SK-MEL-5 (cell line): ENCODE results near the gene CDC14A. TPM values are rescaled to one million over a fixed set of nuclear protein-coding genes. Genes with fewer than 3 reads are reported as not detected.
"Not testable (repeated sequence)": the region's sequence is repeated elsewhere in the genome, so short reads cannot be mapped to it uniquely, and the experiment has no call there.

Source experiments
- DNase-seq: peaks from one replicate; pipeline ENCODE4 v3.0.0-alpha.2; 2016; ENCODE audit warnings: low read depth, low spot score
- in situ Hi-C: cut with HindIII; loops from 2 replicates; pipeline ENCODE4 v1.10.0; 2016; ENCODE audit warnings: low sequenced_read_pairs, high pct_unique_total_duplicates, low pct_unique_long_range_greater_than_20kb
- total RNA-seq: library from RNA; depleted of rRNA; stranded (reverse); fragments of >200 nt; shearing (Covaris generic); gene quantifications from 2 replicates; pipeline ENCODE4 v1.2.3, GENCODE V29; 2014

CDC14A gene
- total RNA-seq, 1 experiment from 2014 or later = 5.8 TPM

- DNase-seq = no peak
- in situ Hi-C loops = no loop called here
These were observed 1.7 kb downstream of the CDC14A start for GRCh38 chr1:100353988-100354387.

- DNase-seq = peak; percentile 63
- in situ Hi-C loops = no loop called here
These were observed 2.7 kb downstream of the CDC14A start for GRCh38 chr1:100354971-100355394.

- in situ Hi-C loops = no loop called here
- peak; percentile 45 for DNase-seq
These were observed 5.9 kb downstream of the CDC14A start for GRCh38 chr1:100358210-100358609.

GRCh38 chr1:100359139-100359538 lies 6.8 kb downstream of the CDC14A start:
- DNase-seq = no peak
- in situ Hi-C loops = no loop called here

- DNase-seq = peak; percentile 21
- in situ Hi-C loops = no loop called here
These were observed 8.6 kb downstream of the CDC14A start for GRCh38 chr1:100360790-100361510.

- no peak for DNase-seq
- in situ Hi-C loops = no loop called here
These were observed 9.3 kb downstream of the CDC14A start for GRCh38 chr1:100361511-100362089.

GRCh38 chr1:100362821-100363466 lies 10.6 kb downstream of the CDC14A start:
- in situ Hi-C loops = no loop called here
- no peak for DNase-seq

GRCh38 chr1:100363831-100364230 lies 11.5 kb downstream of the CDC14A start:
- in situ Hi-C loops = no loop called here
- DNase-seq = no peak

GRCh38 chr1:100364697-100365096 lies 12.4 kb downstream of the CDC14A start:
- in situ Hi-C loops = no loop called here
- no peak for DNase-seq

- in situ Hi-C loops = no loop called here
These were observed 13.9 kb downstream of the CDC14A start for GRCh38 chr1:100366209-100366525.

GRCh38 chr1:100369339-100369738 lies 17.0 kb downstream of the CDC14A start:
- in situ Hi-C loops = not testable (repeated sequence)

More at GRCh38 chr1:100366209-100366525, 13.9 kb downstream of the CDC14A start:
- no peak for DNase-seq

GRCh38 chr1:100373953-100374352 lies 21.6 kb downstream of the CDC14A start:
- in situ Hi-C loops, DNase-seq: not testable (repeated sequence)

More at GRCh38 chr1:100369339-100369738, 17.0 kb downstream of the CDC14A start:
- DNase-seq = not testable (repeated sequence)

- in situ Hi-C loops, DNase-seq: not testable (repeated sequence)
These were observed 24.6 kb downstream of the CDC14A start for GRCh38 chr1:100376890-100377289.

GRCh38 chr1:100377590-100378361 lies 25.5 kb downstream of the CDC14A start:
- DNase-seq = no peak
- in situ Hi-C loops = no loop called here

GRCh38 chr1:100378956-100379355 lies 26.6 kb downstream of the CDC14A start:
- in situ Hi-C loops = no loop called here
- no peak for DNase-seq

- no peak for DNase-seq
- in situ Hi-C loops = no loop called here
These were observed 28.3 kb downstream of the CDC14A start for GRCh38 chr1:100380635-100381034.

- in situ Hi-C loops = no loop called here
- DNase-seq = no peak
These were observed 30.4 kb downstream of the CDC14A start for GRCh38 chr1:100382657-100383056.

GRCh38 chr1:100383743-100384405 lies 31.6 kb downstream of the CDC14A start:
- DNase-seq = no peak
- in situ Hi-C loops = no loop called here
